ENCODE data around the gene SPIRE1. TPM values are rescaled to one million over a fixed set of nuclear protein-coding genes. Genes with fewer than 3 reads are reported as not detected.

SPIRE1 gene
- total RNA-seq, 1 donor from 2014 or later, result 15.7 TPM

DNA sequence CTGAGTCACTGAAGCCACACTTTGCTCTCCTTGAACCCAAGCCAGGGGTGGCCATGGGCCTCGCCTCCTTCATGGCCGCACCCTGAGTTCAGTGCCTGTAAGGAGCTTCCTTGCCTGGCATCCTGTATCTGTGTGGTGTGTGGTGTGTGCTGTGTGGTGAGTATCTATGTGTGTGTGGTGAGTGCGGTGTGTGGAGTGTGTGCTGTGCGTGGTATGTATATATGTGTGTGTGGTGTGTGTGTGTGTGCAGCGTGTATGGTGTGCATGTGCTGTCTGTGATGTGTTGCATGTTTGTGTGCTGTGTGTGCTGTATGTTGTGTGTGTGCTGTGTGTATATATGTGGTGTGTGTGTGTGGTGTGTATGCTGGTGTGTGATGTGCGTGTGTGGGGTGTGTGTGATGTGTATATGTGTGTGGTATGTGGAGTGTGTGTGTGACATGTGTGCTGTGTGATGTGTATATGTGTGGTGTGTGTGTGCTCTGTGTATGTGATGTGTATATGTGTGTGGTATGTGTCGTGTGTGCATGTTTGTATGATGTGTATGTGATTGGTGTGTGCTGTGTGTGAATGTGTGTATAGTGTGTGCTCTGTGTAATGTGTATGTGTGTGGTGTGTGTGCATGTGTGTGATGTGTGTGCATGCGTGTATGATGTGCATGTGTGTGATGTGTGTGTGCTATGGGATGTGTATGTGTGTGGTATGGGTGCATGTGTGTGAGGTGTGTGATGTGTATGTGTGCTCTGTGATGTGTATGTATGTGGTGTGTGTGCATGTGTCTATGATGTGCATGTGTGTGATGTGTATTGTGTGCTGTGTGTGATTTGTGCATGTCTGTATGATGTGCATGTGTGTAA is 227.5 kb downstream of the SPIRE1 start:
- intact Hi-C loops (cut with DNase I), result no loop called here
- Histone ChIP-seq H3K4me1 (no peaks in the 10 kb centered on the region), H3K27ac (no peak overlapping the region), H3K27me3 (no peaks in the 10 kb centered on the region), H3K36me3 (peaks cover 0 to 13% of the 10 kb centered on the region in 2 donors), H3K4me3 (no peak overlapping the region), H3K9me3 (no peaks in the 10 kb centered on the region)
- DNase-seq (ENCODE audit: extremely low spot score in 2 of 2), result no peak
- no peak for TF ChIP-seq POLR2A (IDR thresholded peaks at IDR 0.05)
- TF ChIP-seq, protein P1, sequence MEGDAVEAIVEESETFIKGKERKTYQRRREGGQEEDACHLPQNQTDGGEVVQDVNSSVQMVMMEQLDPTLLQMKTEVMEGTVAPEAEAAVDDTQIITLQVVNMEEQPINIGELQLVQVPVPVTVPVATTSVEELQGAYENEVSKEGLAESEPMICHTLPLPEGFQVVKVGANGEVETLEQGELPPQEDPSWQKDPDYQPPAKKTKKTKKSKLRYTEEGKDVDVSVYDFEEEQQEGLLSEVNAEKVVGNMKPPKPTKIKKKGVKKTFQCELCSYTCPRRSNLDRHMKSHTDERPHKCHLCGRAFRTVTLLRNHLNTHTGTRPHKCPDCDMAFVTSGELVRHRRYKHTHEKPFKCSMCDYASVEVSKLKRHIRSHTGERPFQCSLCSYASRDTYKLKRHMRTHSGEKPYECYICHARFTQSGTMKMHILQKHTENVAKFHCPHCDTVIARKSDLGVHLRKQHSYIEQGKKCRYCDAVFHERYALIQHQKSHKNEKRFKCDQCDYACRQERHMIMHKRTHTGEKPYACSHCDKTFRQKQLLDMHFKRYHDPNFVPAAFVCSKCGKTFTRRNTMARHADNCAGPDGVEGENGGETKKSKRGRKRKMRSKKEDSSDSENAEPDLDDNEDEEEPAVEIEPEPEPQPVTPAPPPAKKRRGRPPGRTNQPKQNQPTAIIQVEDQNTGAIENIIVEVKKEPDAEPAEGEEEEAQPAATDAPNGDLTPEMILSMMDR (IDR thresholded peaks at IDR 0.05), result no peak
- no peak for TF ChIP-seq POLR2AphosphoS5 (IDR thresholded peaks at IDR 0.05; ENCODE audit: insufficient read depth in 1 of 2, low read depth in 1 of 2)

DNA sequence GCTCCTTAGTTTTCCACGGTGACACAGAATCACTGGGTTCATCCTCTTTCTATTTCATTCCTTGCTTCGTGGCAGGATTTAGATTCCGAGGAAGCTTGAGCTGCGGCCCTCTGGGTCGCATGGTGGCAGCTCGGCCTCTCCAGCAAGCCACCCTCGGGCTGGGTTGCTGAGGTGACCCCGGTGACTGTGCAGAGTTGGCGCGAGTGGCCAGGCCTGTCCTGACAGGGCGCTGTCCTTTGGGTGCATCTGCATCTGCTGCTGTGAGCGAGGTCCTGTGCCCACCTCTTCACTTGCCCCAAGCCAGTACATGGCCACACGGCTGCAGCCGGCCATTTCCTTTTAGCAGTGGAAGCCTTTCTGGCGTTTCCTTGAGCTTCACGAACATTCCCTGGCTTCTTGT is 228.4 kb downstream of the SPIRE1 start:
- no peaks in the 10 kb centered on the region for H3K4me1 ChIP-seq
- TF ChIP-seq POLR2AphosphoS5 (IDR thresholded peaks at IDR 0.05; ENCODE audit: insufficient read depth in 1 of 2, low read depth in 1 of 2) (no peak), POLR2A (IDR thresholded peaks at IDR 0.05) (no peak)
- TF ChIP-seq, protein P1 (IDR thresholded peaks at IDR 0.05), result no peak
- no peak overlapping the region for H3K4me3 ChIP-seq
- H3K27ac ChIP-seq, result no peak overlapping the region
- H3K36me3 ChIP-seq, result peaks cover 0 to 13% of the 10 kb centered on the region in 2 donors
- intact Hi-C loops (cut with DNase I), result no loop called here
- DNase-seq (ENCODE audit: extremely low spot score in 2 of 2), result no peak
- no peaks in the 10 kb centered on the region for H3K27me3 ChIP-seq
- no peaks in the 10 kb centered on the region for H3K9me3 ChIP-seq

DNA sequence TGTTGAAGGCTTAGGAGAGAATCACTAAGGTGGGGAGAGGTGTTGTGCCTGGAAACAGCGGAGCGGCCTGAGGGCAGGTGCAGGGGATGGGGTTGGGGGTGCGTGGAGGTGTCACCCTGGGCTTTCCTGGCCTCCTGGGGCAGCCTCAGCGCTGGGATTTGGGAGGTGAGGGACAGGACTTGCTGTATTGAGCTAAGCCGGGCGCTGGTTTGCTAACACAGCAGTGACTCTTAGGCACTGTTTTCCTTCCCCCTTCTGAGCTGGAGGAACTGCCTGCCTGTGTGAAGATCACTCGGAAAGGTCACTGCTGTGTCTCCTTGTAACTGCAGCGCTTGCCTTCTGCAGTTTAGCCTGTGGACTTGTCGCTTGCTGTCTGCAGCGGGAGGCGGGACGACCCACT is 229.0 kb downstream of the SPIRE1 start:
- Histone ChIP-seq H3K4me1 (no peaks in the 10 kb centered on the region), H3K27ac (no peak overlapping the region), H3K4me3 (no peak overlapping the region), H3K9me3 (no peaks in the 10 kb centered on the region), H3K27me3 (no peaks in the 10 kb centered on the region), H3K36me3 (peaks cover 0 to 13% of the 10 kb centered on the region in 2 donors)
- no peak for DNase-seq (ENCODE audit: extremely low spot score in 2 of 2)
- TF ChIP-seq POLR2A (IDR thresholded peaks at IDR 0.05) (no peak), POLR2AphosphoS5 (IDR thresholded peaks at IDR 0.05; ENCODE audit: insufficient read depth in 1 of 2, low read depth in 1 of 2) (no peak)
- TF ChIP-seq, protein P1 (IDR thresholded peaks at IDR 0.05), result no peak
- intact Hi-C loops (cut with DNase I), result no loop called here

DNA sequence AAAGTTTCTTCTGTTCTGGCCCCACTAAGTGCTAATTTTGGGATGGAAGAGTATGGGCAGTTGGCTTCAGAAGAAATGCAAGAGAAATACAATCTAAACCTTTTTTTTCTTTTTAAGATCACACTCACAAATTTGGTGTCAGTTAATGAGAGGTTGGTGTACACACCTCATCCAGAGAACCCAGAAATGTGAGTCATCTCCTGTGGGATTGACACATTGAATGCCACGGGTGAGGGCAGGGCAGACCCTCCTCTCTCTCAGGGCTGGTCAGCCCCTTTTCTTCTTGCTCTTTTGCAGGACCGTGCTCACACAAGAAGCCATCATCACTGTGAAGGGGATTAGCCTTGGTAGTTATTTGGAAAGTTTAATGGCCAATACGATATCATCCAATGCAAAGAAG is 231.0 kb downstream of the SPIRE1 start:
- Histone ChIP-seq H3K36me3 (peaks cover 0 to under 1% of the 10 kb centered on the region in 2 donors), H3K4me1 (no peaks in the 10 kb centered on the region), H3K27me3 (no peaks in the 10 kb centered on the region), H3K27ac (no peak overlapping the region), H3K9me3 (no peaks in the 10 kb centered on the region), H3K4me3 (no peak overlapping the region)
- intact Hi-C loops (cut with DNase I), result no loop called here
- no peak for DNase-seq (ENCODE audit: extremely low spot score in 2 of 2)
- no peak for TF ChIP-seq POLR2AphosphoS5 (IDR thresholded peaks at IDR 0.05; ENCODE audit: insufficient read depth in 1 of 2, low read depth in 1 of 2)

DNA sequence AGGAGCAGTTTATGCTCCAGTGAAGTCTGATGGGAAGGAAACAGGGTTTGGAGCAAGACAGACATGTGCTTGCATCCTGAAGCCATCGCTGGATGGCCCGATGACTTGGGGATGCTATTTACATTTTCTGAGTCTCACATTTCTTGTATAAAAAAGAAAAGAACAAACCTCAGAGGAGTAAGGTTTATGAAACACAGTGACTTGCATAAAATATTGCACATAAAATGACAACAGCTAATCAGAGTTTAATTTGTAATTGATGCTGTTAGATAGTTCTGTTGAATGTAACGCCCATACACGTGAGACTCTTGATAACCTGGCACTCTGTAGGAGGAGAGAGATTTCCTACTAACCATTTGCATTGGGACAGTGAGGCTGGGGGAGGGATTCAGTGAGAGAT is 233.7 kb downstream of the SPIRE1 start:
- intact Hi-C loops (cut with DNase I), result no loop called here

More for the DNA sequence above, 233.7 kb downstream of the SPIRE1 start:
- H3K27ac ChIP-seq, result no peak overlapping the region
- peaks cover 17% of the 10 kb centered on the region for H3K4me1 ChIP-seq
- no peak for TF ChIP-seq POLR2AphosphoS5 (IDR thresholded peaks at IDR 0.05; ENCODE audit: insufficient read depth in 1 of 2, low read depth in 1 of 2)
- TF ChIP-seq POLR2A (IDR thresholded peaks at IDR 0.05), result no peak
- TF ChIP-seq, protein P1 (IDR thresholded peaks at IDR 0.05), result no peak
- no peak for DNase-seq (ENCODE audit: extremely low spot score in 2 of 2)
- no peaks in the 10 kb centered on the region for H3K27me3 ChIP-seq
- no peak overlapping the region for H3K4me3 ChIP-seq
- H3K9me3 ChIP-seq, result no peaks in the 10 kb centered on the region
- H3K36me3 ChIP-seq, result no peaks in the 10 kb centered on the region
